Small intestine (tissue), 7 donors: ENCODE results near the gene DHTKD1. TPM values are rescaled to one million over a fixed set of nuclear protein-coding genes. Genes with fewer than 3 reads are reported as not detected.

ENCODE experiments used
- DNase-seq, 2 donors: peaks; one replicate each; pipeline versions ENCODE4 v3.0.0 to v3.0.0-alpha.2; 2013
- FAIRE-seq: peaks from 2 replicates; lab custom pipeline; 2012; peaks lifted over from hg19 to GRCh38; lab: Jason Lieb, UNC
- H3K27ac ChIP-seq, 3 donors: one replicate each; pipeline ENCODE4 v1.5.1; 2013; ENCODE audit warnings: low read length in 2 of 3, mild to moderate bottlenecking in 2 of 3, control low read depth in 1 of 3, inconsistent platforms in 1 of 3, low read depth in 1 of 3, moderate library complexity in 1 of 3
- H3K27me3 ChIP-seq, 3 donors: one replicate each; pipeline ENCODE4 v1.6.1; 2013; ENCODE audit warnings: low read length in 3 of 3, inconsistent platforms in 1 of 3; ENCODE audit not compliant: control insufficient read depth in 3 of 3, insufficient read depth in 3 of 3
- H3K36me3 ChIP-seq, 3 donors: one replicate each; pipeline ENCODE4 v1.6.1; 2013; ENCODE audit warnings: low read length in 3 of 3, inconsistent platforms in 1 of 3, low read depth in 1 of 3, mild to moderate bottlenecking in 1 of 3, moderate library complexity in 1 of 3; ENCODE audit not compliant: control insufficient read depth in 3 of 3, insufficient read depth in 2 of 3
- H3K4me1 ChIP-seq, 3 donors: one replicate each; pipeline ENCODE4 v1.6.1; 2013; ENCODE audit warnings: low read length in 2 of 3, inconsistent platforms in 1 of 3, low read depth in 1 of 3, mild to moderate bottlenecking in 1 of 3, moderate library complexity in 1 of 3; ENCODE audit not compliant: control insufficient read depth in 3 of 3, insufficient read depth in 2 of 3
- H3K4me3 ChIP-seq, 3 donors: one replicate each; pipeline ENCODE4 v1.5.1; 2013; ENCODE audit warnings: low read length in 3 of 3, control low read depth in 1 of 3, inconsistent platforms in 1 of 3, low read depth in 1 of 3, mild to moderate bottlenecking in 1 of 3, moderate library complexity in 1 of 3
- H3K9me3 ChIP-seq, 2 donors: one replicate each; pipeline ENCODE4 v1.6.1; 2013; ENCODE audit warnings: low read depth in 1 of 2, low read length in 1 of 2; ENCODE audit not compliant: control insufficient read depth in 2 of 2, insufficient read depth in 1 of 2
- WGBS, 3 donors: extraction: QIAGEN DNeasy Blood & Tissue Kit; methylation state at CpG; one replicate each; pipeline ENCODE4 v1.1.7; 2013; 5-methylcytosine and 5-hydroxymethylcytosine counted together
- polyA plus RNA-seq, 4 donors: library from polyadenylated mRNA; stranded (reverse) in 3 of 4; unstranded in 1 of 4; fragments of 200-250 nt in 3 of 4; fragments of 120-200 nt in 1 of 4; gene quantifications; one replicate each; pipeline versions ENCODE4 v1.2.1 to v1.2.3, GENCODE V29; 2013
- donor health status: healthy with polysubstance abuse.
- donor health status: control.
- donor health status: control.
- donor health status: Bipolar disorder and iron deficiency.
- donor health status: healthy.

The DHTKD1 gene
- polyA plus RNA-seq, 4 donors, result 5.9 to 12.1 (median 9.5) TPM

DNA sequence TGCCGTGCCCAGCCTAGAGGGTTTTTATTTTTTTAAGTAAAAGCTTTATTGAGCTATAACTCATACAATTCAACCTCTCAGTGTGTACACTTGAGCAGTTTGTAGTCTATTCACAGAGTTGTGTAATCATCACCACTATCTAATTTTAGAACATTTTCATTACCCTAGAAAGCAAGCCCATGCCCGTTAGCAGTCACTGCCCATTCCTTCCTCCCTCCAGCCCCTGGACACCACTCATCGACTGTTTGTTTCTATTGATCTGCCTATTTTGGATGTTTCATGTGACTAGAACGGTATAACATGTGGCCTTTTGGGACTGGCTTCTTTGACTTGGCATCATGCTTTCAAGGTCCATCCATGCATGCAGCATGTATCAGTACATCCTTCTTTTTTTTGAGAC is 35.0 kb downstream of the DHTKD1 start:
- H3K36me3 ChIP-seq, result peaks cover 3 to 60% (median 19%) of the 10 kb centered on the region in 3 donors

DNA sequence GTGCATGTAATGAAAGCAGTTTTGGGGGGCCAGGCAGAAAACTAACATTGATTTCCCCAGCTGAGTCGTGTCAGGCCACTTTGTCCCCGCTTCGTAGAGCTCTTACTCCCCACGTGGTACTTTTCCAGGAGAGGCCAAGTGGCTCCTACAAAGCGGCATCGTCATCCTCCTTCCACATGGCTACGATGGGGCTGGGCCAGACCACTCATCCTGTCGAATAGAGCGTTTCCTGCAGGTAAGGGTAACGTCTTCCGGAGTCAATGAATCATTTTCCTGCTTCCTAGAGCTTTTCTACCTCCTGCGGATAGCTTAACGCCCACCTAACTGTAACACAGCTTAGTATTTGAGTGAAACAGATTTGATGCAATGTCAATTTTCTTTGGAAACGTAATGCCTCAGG is 39.0 kb downstream of the DHTKD1 start:
- WGBS, 3 donors, result 84 to 91% (median 90%) methylated on average over 14 of the region's 14 CpGs
- no peak for DNase-seq
- FAIRE-seq, result no peak
- no peaks in the 10 kb centered on the region for H3K4me1 ChIP-seq
- no peak overlapping the region for H3K4me3 ChIP-seq
- H3K9me3 ChIP-seq, result no peaks in the 10 kb centered on the region
- no peak overlapping the region for H3K27ac ChIP-seq
- no peaks in the 10 kb centered on the region for H3K27me3 ChIP-seq
- peaks cover 3 to 51% (median 16%) of the 10 kb centered on the region in 3 donors for H3K36me3 ChIP-seq

More for the DNA sequence above, 35.0 kb downstream of the DHTKD1 start:
- no peaks in the 10 kb centered on the region for H3K4me1 ChIP-seq
- H3K27ac ChIP-seq, result no peak overlapping the region
- H3K4me3 ChIP-seq, result no peak overlapping the region
- DNase-seq (no peak), FAIRE-seq (no peak)
- no peaks in the 10 kb centered on the region for H3K9me3 ChIP-seq
- H3K27me3 ChIP-seq, result no peaks in the 10 kb centered on the region
- WGBS, 3 donors, result 93 to 96% (median 93%) methylated on average over 4 of the region's 4 CpGs

DNA sequence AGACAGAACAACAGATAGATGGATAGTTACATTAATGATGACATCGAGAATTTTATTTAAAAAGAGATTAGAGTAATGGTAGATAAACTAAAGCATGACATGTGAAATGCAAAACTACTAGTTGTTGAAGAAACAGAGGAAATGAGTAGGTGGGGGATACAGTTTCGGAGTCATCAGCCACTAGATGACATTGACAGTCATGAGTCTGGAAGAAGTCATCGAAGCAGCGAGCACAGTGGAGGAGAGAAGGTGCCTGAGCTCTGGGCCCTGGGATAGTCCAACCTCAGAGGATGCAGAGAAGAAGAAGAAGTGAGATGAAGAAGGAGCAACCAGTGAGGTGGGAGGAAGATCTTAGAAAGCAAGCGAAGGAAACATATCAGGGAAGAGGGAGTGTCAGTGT is 40.5 kb downstream of the DHTKD1 start:
- Histone ChIP-seq H3K36me3 (peaks cover 5 to 52% (median 10%) of the 10 kb centered on the region in 3 donors), H3K4me3 (no peak overlapping the region), H3K27ac (no peak overlapping the region), H3K27me3 (no peaks in the 10 kb centered on the region), H3K4me1 (no peaks in the 10 kb centered on the region), H3K9me3 (no peaks in the 10 kb centered on the region)
- FAIRE-seq (no peak), DNase-seq (no peak)
- whole genome bisulfite sequencing, 3 donors, result 95 to 99% (median 95%) methylated on average over 5 of the region's 5 CpGs

DNA sequence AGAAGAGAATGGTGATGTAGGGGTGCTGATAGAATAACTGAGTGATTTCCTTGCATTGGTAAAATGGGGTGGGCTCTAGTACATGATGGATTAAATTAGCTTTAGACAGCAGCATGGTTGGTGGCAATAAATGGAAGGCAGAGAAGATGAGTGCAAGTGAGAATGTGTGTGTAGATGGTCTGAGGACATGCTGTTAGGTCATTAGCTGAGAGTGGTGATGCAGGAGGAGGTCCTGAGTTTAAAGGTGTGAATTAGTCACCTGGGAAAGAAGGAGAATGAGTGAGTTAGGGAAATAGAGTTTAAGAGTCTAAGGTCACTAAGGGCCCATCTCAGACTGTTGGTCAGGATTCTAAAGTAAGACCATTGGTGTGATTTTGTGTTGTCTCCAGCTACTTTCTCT is 42.8 kb downstream of the DHTKD1 start:
- no peak for FAIRE-seq
- H3K27ac ChIP-seq, result no peak overlapping the region
- peaks cover 4 to 37% (median 4%) of the 10 kb centered on the region in 3 donors for H3K36me3 ChIP-seq
- no peak overlapping the region for H3K4me3 ChIP-seq
- no peak for DNase-seq
- H3K9me3 ChIP-seq, result no peaks in the 10 kb centered on the region
- H3K4me1 ChIP-seq, result no peaks in the 10 kb centered on the region
- H3K27me3 ChIP-seq, result no peaks in the 10 kb centered on the region

DNA sequence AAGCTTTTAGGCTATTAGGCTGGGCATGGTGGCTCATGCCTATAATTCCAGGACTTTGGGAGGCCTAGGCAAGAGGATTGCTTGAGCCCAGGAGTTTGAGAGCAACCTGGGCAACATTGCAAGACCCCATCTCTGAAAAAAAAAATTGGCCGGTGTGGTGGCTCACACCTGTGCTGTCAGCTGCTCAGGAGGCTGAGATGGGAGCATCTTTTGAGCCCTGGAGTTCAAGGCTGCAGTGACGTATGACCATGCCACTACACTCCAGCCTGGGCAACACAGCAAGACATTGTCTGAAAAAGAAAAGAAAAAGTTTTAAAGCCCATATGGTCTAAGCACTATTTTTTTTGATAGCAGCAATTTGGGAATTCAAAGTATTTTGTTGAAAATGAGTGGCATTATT is 44.9 kb downstream of the DHTKD1 start:
- peak overlapping the region in 1 of 3 donors; percentile 9 for H3K27ac ChIP-seq
- no peaks in the 10 kb centered on the region for H3K4me1 ChIP-seq
- H3K36me3 ChIP-seq, result peaks cover 0 to 39% (median 4%) of the 10 kb centered on the region in 3 donors
- DNase-seq, result no peak
- WGBS, 3 donors, result 90 to 95% (median 94%) methylated on average over 2 of the region's 2 CpGs
- H3K4me3 ChIP-seq, result no peak overlapping the region
- no peaks in the 10 kb centered on the region for H3K27me3 ChIP-seq
- H3K9me3 ChIP-seq, result no peaks in the 10 kb centered on the region
- FAIRE-seq, result no peak

DNA sequence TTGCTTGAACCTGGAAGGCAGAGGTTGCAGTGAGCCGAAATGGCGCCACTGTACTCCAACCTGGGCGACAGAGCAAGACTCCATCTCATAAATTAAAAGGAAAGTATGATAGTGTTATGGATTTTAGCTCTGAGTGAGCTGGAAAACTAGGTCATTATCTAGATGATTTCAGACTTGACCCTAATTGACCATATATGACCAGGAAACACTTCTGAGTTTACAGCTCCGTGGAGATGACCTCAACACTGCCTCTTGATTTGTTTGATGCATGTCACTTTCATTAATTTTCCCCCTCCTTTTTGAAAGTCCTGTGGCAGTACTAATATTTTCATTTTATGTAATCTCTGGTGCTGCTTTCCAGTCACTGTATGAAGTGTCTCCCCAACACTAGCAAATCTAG is 52.9 kb downstream of the DHTKD1 start:
- peaks cover 0 to 38% (median 3%) of the 10 kb centered on the region in 3 donors for H3K36me3 ChIP-seq
- H3K4me1 ChIP-seq, result no peaks in the 10 kb centered on the region
- H3K27ac ChIP-seq, result no peak overlapping the region
- no peak overlapping the region for H3K4me3 ChIP-seq
- no peaks in the 10 kb centered on the region for H3K9me3 ChIP-seq
- 75 to 83% (median 77%) methylated on average over 4 of the region's 4 CpGs for WGBS, 3 donors
- H3K27me3 ChIP-seq, result no peaks in the 10 kb centered on the region
- DNase-seq (no peak), FAIRE-seq (no peak)

DNA sequence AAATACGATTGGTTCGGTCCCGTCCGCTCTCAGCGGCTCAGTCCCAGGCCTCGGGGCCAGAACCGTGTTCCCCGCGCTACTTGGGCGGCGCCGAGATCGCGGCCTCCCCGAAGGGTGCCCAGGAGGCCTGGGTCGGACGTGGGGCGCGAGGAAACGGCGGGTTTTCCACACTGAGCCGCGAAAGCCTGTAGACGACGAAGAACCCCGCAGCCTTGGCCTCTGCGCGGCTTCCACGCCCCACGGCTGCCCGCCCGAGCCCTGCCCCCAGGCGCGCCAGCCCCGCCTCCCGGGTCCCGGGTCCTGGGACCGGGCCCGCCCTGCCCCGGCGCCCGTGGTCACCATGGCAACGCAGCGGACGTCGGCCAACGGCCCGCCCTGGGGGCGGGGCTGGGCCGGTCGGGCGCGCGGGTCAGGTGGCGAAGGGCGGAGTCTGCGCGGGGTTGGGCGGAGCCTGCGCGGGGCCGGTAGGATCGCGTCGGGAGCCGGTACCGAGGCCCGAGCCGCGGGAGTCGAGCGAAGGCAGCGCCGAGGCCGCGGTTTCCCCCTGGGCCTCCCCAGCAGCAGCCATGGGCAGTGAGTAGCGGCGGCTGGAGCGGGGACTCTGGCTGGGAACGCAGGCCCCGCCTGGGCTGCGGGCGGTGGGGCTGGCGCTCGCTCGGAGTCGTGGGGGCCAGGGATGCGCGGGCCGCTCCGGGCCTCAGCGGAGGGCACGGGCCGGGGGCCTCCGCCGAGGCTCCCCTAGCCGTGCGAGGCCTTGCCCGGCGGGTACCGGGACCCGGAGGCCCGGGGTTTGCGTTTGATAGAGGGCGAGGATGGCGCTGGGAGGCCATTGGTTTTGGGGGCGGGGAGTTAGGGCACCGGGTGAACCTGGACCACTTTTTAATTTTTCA is 60.7 kb downstream of the DHTKD1 start, which contains the start of gene SEC61A2:
TSS of gene SEC61A2 (plus strand) at position 456 of the 890 bp plus-strand sequence. CDS start at position 567, 111 bp downstream.
- DNase-seq (peak; percentile 95 to 98), FAIRE-seq (no peak)
- Histone ChIP-seq H3K9me3 (peaks cover 0 to 4% of the 10 kb centered on the region in 2 donors), H3K36me3 (peaks cover 0 to 9% (median 2%) of the 10 kb centered on the region in 3 donors), H3K27ac (peak within 1 kb of the TSS; percentile 96 to 99 (median 97)), H3K4me1 (peaks cover 0 to 3% (median 0%) of the 10 kb centered on the region in 3 donors), H3K4me3 (peak within 1 kb of the TSS; percentile 66 to 98 (median 86)), H3K27me3 (no peaks in the 10 kb centered on the region)
- WGBS, 3 donors, result 0% methylated on average over 81 to 108 of the region's 108 CpGs

DNA sequence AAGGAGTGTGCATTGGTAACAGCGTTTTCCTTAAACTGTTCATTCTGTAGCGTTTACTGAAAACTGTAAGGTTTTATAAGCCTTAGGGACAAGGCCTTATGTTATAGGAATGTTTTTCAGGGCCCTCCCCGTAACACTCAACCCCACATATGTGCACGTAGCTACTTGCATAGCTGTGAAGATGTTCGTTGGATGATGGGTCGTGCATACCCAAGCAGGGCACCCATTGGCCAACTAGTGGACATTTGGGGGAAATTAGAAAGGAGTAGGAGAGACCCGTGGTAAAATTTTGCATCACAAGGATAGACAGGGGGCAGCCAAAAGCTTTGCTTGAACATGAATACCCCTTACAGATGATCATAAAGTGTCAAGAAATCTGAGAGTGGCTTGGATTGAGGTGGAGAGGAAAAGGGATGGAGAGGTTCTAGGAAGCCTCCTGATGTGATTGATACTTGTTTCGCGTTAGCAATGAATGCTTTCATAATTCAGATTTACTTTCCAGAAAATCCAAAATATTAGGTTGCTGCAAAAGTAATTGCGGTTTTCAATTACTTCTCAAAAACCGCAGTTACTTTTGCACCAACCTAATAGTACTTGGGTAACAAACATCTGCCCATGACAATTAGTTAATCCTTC is 61.6 kb downstream of the DHTKD1 start:
- Histone ChIP-seq H3K36me3 (peaks cover 0 to 13% (median 2%) of the 10 kb centered on the region in 3 donors), H3K27ac (peak overlapping the region in 1 of 3 donors; percentile 67), H3K4me3 (peak overlapping the region; percentile 62 to 98 (median 66)), H3K4me1 (peaks cover 0 to 3% (median 0%) of the 10 kb centered on the region in 3 donors), H3K9me3 (peaks cover 0 to 4% of the 10 kb centered on the region in 2 donors), H3K27me3 (no peaks in the 10 kb centered on the region)
- 29 to 32% (median 32%) methylated on average over 11 of the region's 11 CpGs for WGBS, 3 donors
- FAIRE-seq, result no peak
- DNase-seq, result peak; percentile 17 to 38
